GM08714 (cell line): ENCODE data around the gene RAD21L1.
"Not testable (repeated sequence)": the region's sequence is repeated elsewhere in the genome, so short reads cannot be mapped to it uniquely, and the experiment has no call there.

Experiments used
- H3K4me3 ChIP-seq: fragments of 200-500 bp; sonication (Bioruptor generic); 2 replicates; pipeline ENCODE4 v1.5.1; 2014; ENCODE audit warnings: mild to moderate bottlenecking, low read length, inconsistent platforms
- ZNF274 ChIP-seq: IDR thresholded peaks from 2 replicates; pipeline ENCODE4 v1.6.1; 2012; ENCODE audit warnings: mild to moderate bottlenecking, low read depth, low read length

RAD21L1 gene

GRCh38 chr20:1207293-1207878 is 18.5 kb upstream of the RAD21L1 start:
- H3K4me3 ChIP-seq = no peak overlapping the region
- no peak for TF ChIP-seq ZNF274

GRCh38 chr20:1209447-1210387 is 16.1 kb upstream of the RAD21L1 start:
- H3K4me3 ChIP-seq = no peak overlapping the region
- no peak for TF ChIP-seq ZNF274

GRCh38 chr20:1210501-1210900 is 15.3 kb upstream of the RAD21L1 start:
- no peak overlapping the region for H3K4me3 ChIP-seq
- no peak for TF ChIP-seq ZNF274

DNA sequence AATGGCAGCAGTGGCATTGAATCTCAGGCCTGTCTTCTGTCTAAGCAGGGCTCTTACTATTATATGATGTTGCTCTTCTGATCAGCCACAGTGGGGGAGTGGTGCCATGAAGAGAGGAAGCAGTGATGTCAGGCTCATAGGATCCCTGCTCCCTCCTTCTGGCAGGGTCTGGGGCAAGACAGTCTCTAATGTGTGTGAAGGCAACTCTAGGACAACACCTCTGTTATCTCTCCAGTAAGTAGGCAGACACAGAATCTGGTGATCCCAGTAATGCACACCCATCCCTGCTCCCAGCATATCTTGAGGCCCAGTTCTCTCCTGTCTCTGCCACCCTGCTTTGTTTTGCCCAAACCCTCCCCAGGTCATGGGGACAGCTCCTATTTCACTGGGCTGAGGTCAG is 13.8 kb upstream of the RAD21L1 start:
- H3K4me3 ChIP-seq = no peak overlapping the region
- TF ChIP-seq ZNF274 = no peak

DNA sequence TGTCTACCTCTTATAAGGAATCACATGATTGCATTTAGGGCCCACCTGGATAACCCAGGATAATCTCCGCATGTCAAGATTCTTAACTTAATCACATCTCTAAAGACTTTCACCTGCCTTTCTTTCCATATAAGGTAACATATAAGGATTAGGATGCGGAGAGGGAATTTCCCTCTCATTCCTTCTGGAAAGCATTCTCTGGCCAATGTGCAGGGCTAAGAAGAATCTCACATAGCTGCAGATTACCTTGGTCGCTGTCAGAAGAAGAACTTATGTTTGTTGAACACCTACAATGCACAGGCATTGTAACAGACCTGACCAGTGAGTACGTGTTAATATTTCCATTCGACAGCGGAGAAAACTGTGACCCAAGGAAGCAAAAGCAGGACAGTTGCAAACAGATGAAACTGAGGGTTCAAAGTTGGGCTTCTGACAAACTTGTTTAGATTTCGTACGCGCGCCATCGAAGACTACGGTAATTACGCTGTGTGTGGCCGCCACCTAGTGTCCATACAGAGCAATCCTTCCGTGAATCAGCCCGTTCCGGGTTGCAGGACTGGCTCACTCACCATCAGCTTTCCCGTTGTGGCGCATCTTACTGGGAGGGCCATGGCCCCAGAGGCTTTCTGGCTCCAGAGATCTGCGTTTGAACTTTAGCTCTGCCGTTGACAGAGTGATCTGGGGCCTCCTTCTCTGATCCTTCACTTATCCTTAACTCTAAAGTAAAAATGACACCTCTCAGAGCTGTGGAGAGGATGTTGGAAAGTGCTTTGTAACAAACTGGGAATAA is 13.0 kb upstream of the RAD21L1 start:
- no peak for TF ChIP-seq ZNF274
- no peak overlapping the region for H3K4me3 ChIP-seq

DNA sequence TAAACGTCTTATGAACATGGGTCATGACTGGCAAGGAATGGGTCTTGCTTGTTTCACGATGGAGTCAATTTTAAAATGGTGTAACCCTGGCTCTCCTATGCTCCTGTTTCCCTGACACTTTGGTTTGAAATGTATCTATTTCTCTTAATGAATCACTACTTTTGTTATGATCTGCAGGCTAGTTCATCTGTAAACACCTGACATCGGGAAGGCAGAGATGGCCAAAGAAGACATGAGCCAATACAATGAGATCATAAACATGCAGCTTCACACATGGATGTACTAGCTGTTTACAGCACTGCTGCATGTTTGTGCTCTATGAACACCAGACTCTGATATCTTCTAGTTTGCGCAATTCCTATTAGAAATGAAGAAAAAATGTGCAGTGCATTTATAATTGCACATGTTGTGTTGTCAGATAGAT is 11.0 kb upstream of the RAD21L1 start:
- TF ChIP-seq ZNF274 = no peak
- no peak overlapping the region for H3K4me3 ChIP-seq

- H3K4me3 ChIP-seq = no peak overlapping the region
- no peak for TF ChIP-seq ZNF274
These were observed 10.3 kb upstream of the RAD21L1 start for GRCh38 chr20:1215386-1216170.

DNA sequence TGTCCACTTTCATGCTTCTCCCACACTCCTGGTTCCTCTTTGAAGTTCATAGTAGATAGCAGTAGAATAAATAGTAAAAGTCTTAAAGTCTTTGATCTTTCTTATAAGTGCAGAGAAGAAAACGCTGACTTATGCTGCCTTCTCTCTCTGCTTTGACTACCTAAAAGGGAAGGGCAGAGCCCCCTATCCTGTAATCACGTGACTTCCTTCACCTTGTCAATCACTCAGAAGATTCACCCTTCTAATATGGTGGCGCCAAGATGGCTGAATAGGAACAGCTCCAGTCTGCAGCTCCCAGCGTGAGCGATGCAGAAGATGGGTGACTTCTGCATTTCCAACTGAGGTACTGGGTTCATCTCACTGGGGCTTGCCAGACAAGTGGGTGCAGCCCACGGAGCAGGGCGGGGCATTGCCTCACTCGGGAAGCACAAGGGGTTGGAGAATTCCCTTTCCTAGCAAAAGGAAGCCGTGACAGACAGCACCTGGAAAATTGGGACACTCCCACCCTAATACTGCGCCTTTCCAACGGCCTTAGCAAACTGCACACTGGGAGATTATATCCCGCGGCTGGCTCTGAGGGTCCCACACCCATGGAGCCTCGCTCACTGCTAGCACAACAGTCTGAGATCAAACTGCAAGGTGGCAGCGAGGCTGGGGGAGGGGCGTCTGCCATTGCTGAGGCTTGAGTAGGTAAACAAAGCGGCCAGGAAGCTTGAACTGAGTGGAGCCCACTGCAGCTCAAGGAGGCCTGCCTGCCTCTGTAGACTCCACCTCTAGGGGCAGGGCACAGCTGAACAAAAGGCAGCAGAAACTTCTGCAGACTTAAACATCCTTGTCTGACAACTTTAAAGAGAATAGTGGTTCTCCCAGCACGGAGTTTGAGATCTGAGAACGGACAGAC is 9.1 kb upstream of the RAD21L1 start:
- H3K4me3 ChIP-seq = not testable (repeated sequence)

DNA sequence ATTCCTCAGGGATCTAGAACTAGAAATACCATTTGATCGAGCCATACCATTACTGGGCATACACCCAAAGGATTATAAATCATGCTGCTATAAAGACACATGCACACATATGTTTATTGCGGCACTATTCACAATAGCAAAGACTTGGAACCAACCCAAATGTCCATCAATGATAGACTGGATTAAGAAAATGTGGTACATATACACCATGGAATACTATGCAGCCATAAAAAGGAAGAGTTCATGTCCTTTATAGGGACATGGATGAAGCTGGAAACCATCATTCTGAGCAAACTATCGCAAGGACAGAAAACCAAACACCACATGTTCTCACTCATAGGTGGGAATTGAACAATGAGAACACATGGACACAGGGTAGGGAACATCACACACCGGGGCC is 3.1 kb upstream of the RAD21L1 start:
- H3K4me3 ChIP-seq = not testable (repeated sequence)

- no peak overlapping the region for H3K4me3 ChIP-seq
- no peak for TF ChIP-seq ZNF274
These were observed 1.5 kb upstream of the RAD21L1 start for GRCh38 chr20:1224205-1224890.

DNA sequence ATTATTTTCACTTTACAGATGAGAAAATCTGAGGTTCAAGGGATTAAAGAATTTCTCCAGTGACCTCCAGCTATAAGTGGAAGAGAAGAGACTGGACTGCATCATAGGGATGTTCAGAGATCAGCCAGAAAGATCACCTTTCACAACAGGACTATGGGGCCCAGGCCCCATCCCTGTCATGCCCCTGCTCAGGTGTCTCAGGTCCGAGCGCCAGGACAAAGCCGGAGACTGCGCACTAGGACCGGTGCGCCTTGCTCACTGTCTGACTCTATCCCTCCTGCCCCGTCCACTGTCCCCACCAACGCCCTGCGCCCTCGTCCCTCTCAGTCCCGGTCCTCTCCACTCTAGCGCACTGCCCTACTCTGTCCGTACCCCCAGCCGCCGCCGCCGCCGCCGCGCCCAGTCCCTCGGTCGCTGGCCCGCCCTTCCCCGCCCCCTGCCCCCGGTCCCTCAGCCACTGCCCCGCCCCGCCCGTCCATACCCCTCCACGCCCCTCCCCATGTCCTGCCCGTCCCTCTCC is 521 bp upstream of the RAD21L1 start:
- TF ChIP-seq ZNF274 = no peak
- H3K4me3 ChIP-seq = no peak overlapping the region

DNA sequence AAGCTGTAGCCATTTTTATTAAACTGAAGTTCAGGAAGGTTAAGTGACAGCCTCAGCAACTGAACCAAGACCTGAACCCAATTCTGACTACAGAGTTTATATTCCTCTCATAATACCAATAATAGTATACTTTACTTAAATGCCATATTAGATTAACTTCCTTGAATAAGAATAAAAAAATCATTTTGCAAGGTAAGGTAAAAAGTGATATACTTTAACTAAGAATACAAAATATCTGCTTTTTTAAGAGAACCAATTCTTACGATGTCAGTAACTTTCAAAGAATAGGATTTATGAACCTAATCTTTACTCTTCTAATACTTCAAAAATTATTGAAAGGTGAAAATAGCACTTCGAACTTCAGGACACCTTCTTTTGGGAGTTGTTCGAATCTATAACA is 3.7 kb downstream of the RAD21L1 start:
- no peak for TF ChIP-seq ZNF274
- no peak overlapping the region for H3K4me3 ChIP-seq
